ENCODE data around the gene MLANA. TPM values are rescaled to one million over a fixed set of nuclear protein-coding genes. Genes with fewer than 3 reads are reported as not detected.

The MLANA gene
- total RNA-seq, 4 donors from 2014 or later, result not detected

DNA sequence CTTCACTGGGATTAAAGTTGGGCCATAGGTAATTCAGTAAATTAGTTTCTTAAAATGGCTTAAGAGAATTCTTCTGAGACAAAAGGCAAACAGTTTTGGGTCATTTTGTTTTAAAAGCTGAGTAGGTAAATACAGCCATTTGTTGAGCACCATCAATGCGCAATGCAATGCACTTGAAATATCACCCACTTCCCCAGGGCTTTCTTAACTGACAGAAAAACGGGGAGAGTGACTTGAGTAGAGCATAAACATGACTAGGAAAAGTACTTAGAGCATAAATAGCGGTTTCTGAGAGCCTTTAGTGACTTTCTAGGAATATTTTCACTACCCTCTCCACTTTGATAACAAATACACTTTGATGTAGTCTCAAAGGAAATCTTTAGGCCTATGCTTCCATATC, 27.2 kb downstream of the MLANA start:
- H3K9me3 ChIP-seq, result no peaks in the 10 kb centered on the region
- no peaks in the 10 kb centered on the region for H3K4me1 ChIP-seq
- no peak for DNase-seq
- no peak overlapping the region for H3K27ac ChIP-seq
- H3K36me3 ChIP-seq, result peaks cover 0 to 28% (median 0%) of the 10 kb centered on the region in 3 donors
- H3K27me3 ChIP-seq, result no peaks in the 10 kb centered on the region
- H3K4me3 ChIP-seq, result no peak overlapping the region
- TF ChIP-seq, protein P1, sequence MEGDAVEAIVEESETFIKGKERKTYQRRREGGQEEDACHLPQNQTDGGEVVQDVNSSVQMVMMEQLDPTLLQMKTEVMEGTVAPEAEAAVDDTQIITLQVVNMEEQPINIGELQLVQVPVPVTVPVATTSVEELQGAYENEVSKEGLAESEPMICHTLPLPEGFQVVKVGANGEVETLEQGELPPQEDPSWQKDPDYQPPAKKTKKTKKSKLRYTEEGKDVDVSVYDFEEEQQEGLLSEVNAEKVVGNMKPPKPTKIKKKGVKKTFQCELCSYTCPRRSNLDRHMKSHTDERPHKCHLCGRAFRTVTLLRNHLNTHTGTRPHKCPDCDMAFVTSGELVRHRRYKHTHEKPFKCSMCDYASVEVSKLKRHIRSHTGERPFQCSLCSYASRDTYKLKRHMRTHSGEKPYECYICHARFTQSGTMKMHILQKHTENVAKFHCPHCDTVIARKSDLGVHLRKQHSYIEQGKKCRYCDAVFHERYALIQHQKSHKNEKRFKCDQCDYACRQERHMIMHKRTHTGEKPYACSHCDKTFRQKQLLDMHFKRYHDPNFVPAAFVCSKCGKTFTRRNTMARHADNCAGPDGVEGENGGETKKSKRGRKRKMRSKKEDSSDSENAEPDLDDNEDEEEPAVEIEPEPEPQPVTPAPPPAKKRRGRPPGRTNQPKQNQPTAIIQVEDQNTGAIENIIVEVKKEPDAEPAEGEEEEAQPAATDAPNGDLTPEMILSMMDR (IDR thresholded peaks at IDR 0.05), result no peak
- no peak for TF ChIP-seq POLR2A (IDR thresholded peaks at IDR 0.05)

DNA sequence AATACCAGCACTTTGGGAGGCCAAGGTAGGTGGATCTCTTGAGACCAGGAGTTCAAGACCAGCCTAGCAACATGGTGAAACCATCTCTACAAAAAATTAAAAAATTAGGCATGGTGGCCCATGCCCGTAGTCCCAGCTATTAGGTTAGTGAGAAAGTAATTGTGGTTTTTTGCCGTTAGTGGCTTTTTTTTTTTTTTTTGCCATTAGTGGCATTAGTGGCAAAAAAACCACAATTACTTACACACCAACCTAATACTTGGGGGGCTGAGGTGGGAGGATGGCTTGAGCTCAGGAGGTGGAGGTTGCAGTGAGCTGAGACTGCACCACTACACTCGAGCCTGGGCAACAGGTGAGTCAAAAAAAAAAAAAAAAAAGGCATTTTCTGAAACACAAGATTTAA, 27.8 kb downstream of the MLANA start:
- H3K27ac ChIP-seq, result no peak overlapping the region
- peaks cover 0 to 34% (median 0%) of the 10 kb centered on the region in 3 donors for H3K36me3 ChIP-seq
- H3K27me3 ChIP-seq, result no peaks in the 10 kb centered on the region
- DNase-seq, result no peak
- H3K9me3 ChIP-seq, result no peaks in the 10 kb centered on the region
- H3K4me3 ChIP-seq, result no peak overlapping the region
- no peak for TF ChIP-seq POLR2A (IDR thresholded peaks at IDR 0.05)
- TF ChIP-seq, protein P1 (IDR thresholded peaks at IDR 0.05), result no peak
- no peaks in the 10 kb centered on the region for H3K4me1 ChIP-seq

DNA sequence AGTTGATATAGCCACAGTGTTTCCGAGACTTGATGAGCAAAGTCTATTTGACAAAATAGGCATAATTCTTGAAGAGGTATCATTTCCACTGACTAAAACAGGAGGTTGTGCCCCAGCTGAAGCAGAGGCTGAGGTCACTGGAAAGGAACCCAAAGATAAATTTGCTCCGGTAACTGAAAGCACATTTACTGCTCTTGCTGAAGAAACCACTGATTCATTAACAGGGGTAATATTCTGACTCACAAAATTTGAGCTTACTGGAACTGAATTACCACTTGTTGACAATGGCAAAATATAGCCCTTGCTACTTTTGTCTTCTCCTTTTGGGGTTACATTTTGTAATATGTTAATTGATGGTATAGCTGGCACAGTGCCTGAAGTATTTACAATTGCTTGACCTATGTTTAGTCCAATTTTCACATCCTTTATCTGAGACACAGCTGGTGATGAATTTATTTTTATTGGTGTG, 30.2 kb downstream of the MLANA start:
- Histone ChIP-seq H3K27me3 (no peaks in the 10 kb centered on the region), H3K4me1 (no peaks in the 10 kb centered on the region), H3K4me3 (no peak overlapping the region), H3K27ac (no peak overlapping the region), H3K9me3 (no peaks in the 10 kb centered on the region), H3K36me3 (peaks cover 0 to 46% (median 0%) of the 10 kb centered on the region in 3 donors)
- DNase-seq, result no peak
- TF ChIP-seq POLR2A (IDR thresholded peaks at IDR 0.05), result no peak
- TF ChIP-seq, protein P1 (IDR thresholded peaks at IDR 0.05), result no peak

DNA sequence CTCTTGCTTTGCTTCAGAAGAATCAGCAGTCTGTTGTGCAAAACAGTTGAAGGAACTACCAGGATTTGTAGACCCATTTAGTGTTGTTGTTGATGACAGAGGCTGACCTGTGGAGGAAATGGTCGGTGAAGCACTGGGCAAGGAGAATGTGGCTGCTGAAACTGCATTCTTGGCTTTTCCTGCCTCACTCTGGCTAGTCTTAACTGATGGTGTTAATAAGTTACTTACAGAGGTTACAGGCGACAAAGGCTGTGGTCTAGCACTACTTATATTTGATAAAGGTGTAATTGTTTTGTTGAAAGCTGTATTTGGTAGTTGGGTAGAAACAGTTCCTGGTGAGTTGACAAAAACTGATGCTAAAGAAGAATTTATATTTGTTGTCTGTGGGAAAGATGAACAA, 31.5 kb downstream of the MLANA start:
- H3K27ac ChIP-seq, result no peak overlapping the region
- no peaks in the 10 kb centered on the region for H3K4me1 ChIP-seq
- DNase-seq, result no peak
- TF ChIP-seq POLR2A (IDR thresholded peaks at IDR 0.05), result no peak
- TF ChIP-seq, protein P1 (IDR thresholded peaks at IDR 0.05), result no peak
- H3K36me3 ChIP-seq, result peaks cover 0 to 51% (median 0%) of the 10 kb centered on the region in 3 donors
- no peak overlapping the region for H3K4me3 ChIP-seq
- no peaks in the 10 kb centered on the region for H3K27me3 ChIP-seq
- H3K9me3 ChIP-seq, result no peaks in the 10 kb centered on the region

DNA sequence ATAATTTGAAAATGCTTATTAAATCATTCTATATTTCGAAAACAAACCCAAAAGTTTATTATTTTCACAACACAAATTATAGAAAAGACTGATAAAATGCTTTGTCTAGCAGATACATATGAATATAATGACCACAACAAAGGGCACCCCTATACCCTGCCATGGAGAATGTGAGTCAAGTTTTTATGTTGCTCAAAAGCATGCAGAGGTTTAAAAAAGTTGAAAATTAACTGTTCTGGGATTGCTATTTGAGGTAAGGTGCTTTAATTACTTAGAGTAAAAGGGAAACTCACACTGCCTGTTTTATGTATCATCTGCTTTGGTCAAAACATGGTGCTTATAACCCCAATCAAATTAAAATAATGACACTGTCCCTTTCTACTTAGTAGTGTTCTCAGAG, 41.0 kb downstream of the MLANA start:
- no peaks in the 10 kb centered on the region for H3K9me3 ChIP-seq
- H3K36me3 ChIP-seq, result peaks cover 0 to 18% (median 0%) of the 10 kb centered on the region in 3 donors
- no peak overlapping the region for H3K4me3 ChIP-seq
- no peaks in the 10 kb centered on the region for H3K4me1 ChIP-seq
- no peaks in the 10 kb centered on the region for H3K27me3 ChIP-seq
- no peak for TF ChIP-seq POLR2A (IDR thresholded peaks at IDR 0.05)
- TF ChIP-seq, protein P1 (IDR thresholded peaks at IDR 0.05), result no peak
- H3K27ac ChIP-seq, result no peak overlapping the region
- no peak for DNase-seq

DNA sequence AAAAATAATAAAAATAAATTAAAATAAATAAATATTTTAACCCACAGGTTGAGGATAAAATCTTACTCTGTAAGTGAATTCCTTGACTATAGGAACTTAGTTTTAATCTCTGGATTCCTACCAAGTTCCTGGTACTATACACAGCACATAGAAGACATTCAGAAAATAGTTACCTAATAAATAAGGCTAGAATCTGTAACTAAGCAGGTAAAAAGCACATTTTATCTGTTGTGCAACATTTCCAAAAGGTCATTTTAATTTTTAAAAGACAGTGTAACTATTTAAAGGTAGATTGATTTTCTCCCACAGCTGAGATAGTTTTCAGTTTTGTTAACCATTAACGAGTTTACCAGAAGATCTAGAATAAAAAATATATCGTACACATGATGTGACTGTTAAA, 47.8 kb downstream of the MLANA start:
- H3K4me3 ChIP-seq, result no peak overlapping the region
- no peaks in the 10 kb centered on the region for H3K4me1 ChIP-seq
- no peak for DNase-seq
- no peak overlapping the region for H3K27ac ChIP-seq
- TF ChIP-seq, protein P1 (IDR thresholded peaks at IDR 0.05), result no peak
- TF ChIP-seq POLR2A (IDR thresholded peaks at IDR 0.05), result no peak
- H3K9me3 ChIP-seq, result no peaks in the 10 kb centered on the region
- H3K36me3 ChIP-seq, result peaks cover 0 to 3% (median 0%) of the 10 kb centered on the region in 3 donors
- H3K27me3 ChIP-seq, result no peaks in the 10 kb centered on the region
